Panc1 (cell line): ENCODE data around the gene TRAK1. TPM values are rescaled to one million over a fixed set of nuclear protein-coding genes. Genes with fewer than 3 reads are reported as not detected.

Source experiments
- ATAC-seq: fragments of 200-7000 bp; cut with Tn5 transposase; 2 replicates; pipeline ENCODE4 v1.9.1; 2020; ENCODE audit warnings: mild to moderate bottlenecking, moderate library complexity
- BruUV-seq: library from RNA; stranded (reverse); fragments of 400-500 nt; replicated peaks from 2 replicates; lab custom pipeline; 2021; lab: Mats Ljungman, UMichigan
- CTCF ChIA-PET: fragments of 300-600 bp; sonication (Branson Sonifier 250); formaldehyde crosslinking; loops from one replicate; lab custom pipeline; 2022; ENCODE audit warnings: antibody characterized with exemption; lab: Charles Lee
- POLR2A ChIA-PET: fragments of 300-600 bp; sonication (Branson Sonifier 250); formaldehyde crosslinking; loops from one replicate; lab custom pipeline; 2022; ENCODE audit warnings: antibody characterized with exemption; lab: Charles Lee
- DNase-seq: peaks from one replicate; pipeline ENCODE4 v3.0.0-alpha.2; 2010; ENCODE audit warnings: low read depth, low spot score
- H3K27ac ChIP-seq: 2 replicates; pipeline ENCODE4 v1.5.1; 2011; ENCODE audit warnings: mild to moderate bottlenecking, low read length, inconsistent platforms
- H3K27me3 ChIP-seq: fragments of 200-500 bp; sonication (Bioruptor generic); 2 replicates; pipeline ENCODE4 v1.6.0; 2014; ENCODE audit warnings: low read length, inconsistent platforms; ENCODE audit not compliant: control insufficient read depth, insufficient read depth
- H3K36me3 ChIP-seq: fragments of 200-500 bp; sonication (Bioruptor generic); 2 replicates; pipeline ENCODE4 v1.5.1; 2014; ENCODE audit warnings: inconsistent platforms, mild to moderate bottlenecking, low read length, moderate library complexity; ENCODE audit not compliant: control insufficient read depth, insufficient read depth
- H3K4me1 ChIP-seq: 2 replicates; pipeline ENCODE4 v1.5.1; 2011; ENCODE audit warnings: inconsistent platforms, mild to moderate bottlenecking, low read length, moderate library complexity; ENCODE audit not compliant: control insufficient read depth, insufficient read depth
- H3K4me3 ChIP-seq, 2 experiments: 2 replicates each; pipeline ENCODE4 v1.5.1; 2011 to 2012; ENCODE audit warnings: low read depth in 2 of 2, low read length in 2 of 2, mild to moderate bottlenecking in 2 of 2, inconsistent platforms in 1 of 2, moderate library complexity in 1 of 2
- H3K9me3 ChIP-seq: fragments of 200-500 bp; sonication (Bioruptor generic); 2 replicates; pipeline ENCODE4 v1.5.1; 2014; ENCODE audit warnings: low read depth, mild to moderate bottlenecking, inconsistent platforms, low read length, moderate library complexity; ENCODE audit not compliant: control insufficient read depth, insufficient read depth
- CTCF ChIP-seq: fragments of 450-650 bp; IDR thresholded peaks from 2 replicates; pipeline ENCODE4 v1.5.1; 2017; ENCODE audit warnings: mild to moderate bottlenecking
- POLR2AphosphoS5 ChIP-seq: IDR thresholded peaks from 2 replicates; pipeline ENCODE4 v1.6.1; 2012; ENCODE audit warnings: mild to moderate bottlenecking, low read depth, low read length, moderate library complexity
- REST ChIP-seq, 2 experiments: IDR thresholded peaks; 2 replicates each; pipeline ENCODE4 v1.6.1; 2011 to 2012; ENCODE audit warnings: low read depth in 2 of 2, control low read depth in 1 of 2, low read length in 1 of 2, mild to moderate bottlenecking in 1 of 2, moderate library complexity in 1 of 2; ENCODE audit not compliant: insufficient read depth in 1 of 2
- SIN3A ChIP-seq: IDR thresholded peaks from 2 replicates; pipeline ENCODE4 v1.6.1; 2012; ENCODE audit warnings: low read depth, mild to moderate bottlenecking, low read length, moderate library complexity, borderline replicate concordance; ENCODE audit not compliant: insufficient read depth
- TCF7L2 ChIP-seq: IDR thresholded peaks from 2 replicates; pipeline ENCODE4 v1.6.1; 2011; ENCODE audit warnings: mild to moderate bottlenecking, low read depth, low read length, inconsistent platforms
- in situ Hi-C: cut with HindIII; loops from 2 replicates; pipeline ENCODE4 v1.10.0; 2016; ENCODE audit warnings: low sequenced_read_pairs, low pct_unique_long_range_greater_than_20kb
- intact Hi-C: fragments of 100-400 bp; cut with micrococcal nuclease; formaldehyde crosslinking; loops from one replicate; pipeline ENCODE4 v1.10.0; 2022; ENCODE audit not compliant: unreplicated experiment
- total RNA-seq: library from RNA; stranded (reverse); gene quantifications from one replicate; pipeline ENCODE4 v1.2.1, GENCODE V29; 2021; ENCODE audit not compliant: unreplicated experiment

TRAK1 gene
- total RNA-seq, 1 experiment from 2014 or later = 38.4 TPM

- Histone ChIP-seq H3K4me1 (peaks cover 16% of the 10 kb centered on the region), H3K27me3 (no peaks in the 10 kb centered on the region), H3K9me3 (no peaks in the 10 kb centered on the region), H3K36me3 (no peaks in the 10 kb centered on the region), H3K27ac (no peak overlapping the region), H3K4me3 (no peak overlapping the region)
- ATAC-seq (no peak), DNase-seq (no peak)
- no peak for TF ChIP-seq SIN3A
- TF ChIP-seq CTCF = no peak
- no peak for TF ChIP-seq REST (IDR thresholded peaks at IDR 0.05; ENCODE audit: insufficient read depth in 1 of 2, low read depth in 2 of 2, low read length in 1 of 2)
- no peak for TF ChIP-seq TCF7L2
- TF ChIP-seq POLR2AphosphoS5 = no peak
- in situ Hi-C loops (no loop called here), intact Hi-C loops (no loop called here)
- POLR2A ChIA-PET = interaction anchor here (0.7 kb wide), 1 partner anchor 47 kb away, joined by 4 read pairs; no protein-coding TSS in a partner anchor
- CTCF ChIA-PET = no interaction called here
- no TSS peak for BruUV-seq
These were observed 72.6 kb downstream of the TRAK1 start for GRCh38 chr3:42163622-42164244.

GRCh38 chr3:42164656-42165055, 73.5 kb downstream of the TRAK1 start:
- no peak for DNase-seq
- ChIA-PET CTCF (no interaction called here), POLR2A (no interaction called here)
- no TSS peak for BruUV-seq
- TF ChIP-seq POLR2AphosphoS5 = no peak
- no peak for TF ChIP-seq TCF7L2
- no peak for TF ChIP-seq CTCF
- no peak for TF ChIP-seq REST (IDR thresholded peaks at IDR 0.05; ENCODE audit: insufficient read depth in 1 of 2, low read depth in 2 of 2, low read length in 1 of 2)
- no peak for TF ChIP-seq SIN3A
- Histone ChIP-seq H3K9me3 (no peaks in the 10 kb centered on the region), H3K27me3 (no peaks in the 10 kb centered on the region), H3K4me1 (peaks cover 12% of the 10 kb centered on the region), H3K27ac (no peak overlapping the region), H3K36me3 (no peaks in the 10 kb centered on the region), H3K4me3 (no peak overlapping the region)
- intact Hi-C loops (no loop called here), in situ Hi-C loops (no loop called here)
- ATAC-seq = no peak
